ENCODE data around the gene ZNF611. TPM values are rescaled to one million over a fixed set of nuclear protein-coding genes. Genes with fewer than 3 reads are reported as not detected.

ZNF611 gene
- 5.4 and 8.4 TPM in 2 replicates for total RNA-seq

GRCh38 chr19:52734893-52735661 is at the start of gene ZNF611:
Gene ZNF611 (minus strand): TSS chr19:52735044. CDS start chr19:52715894, 19,150 bp downstream.

Other genes starting within 250 kb of the ZNF611 start
- 10.3 and 15.8 TPM in 2 replicates for gene ZNF808, start 207.4 kb downstream of the ZNF611 start, total RNA-seq
- 12.0 and 16.2 TPM in 2 replicates for gene ZNF701, start 164.8 kb downstream of the ZNF611 start, total RNA-seq
- gene ZNF83, start 96.7 kb downstream of the ZNF611 start, total RNA-seq = 27.1 and 36.1 TPM in 2 replicates
- 2.1 and 4.0 TPM in 2 replicates for gene ZNF600, start 51.7 kb upstream of the ZNF611 start, total RNA-seq
- gene ZNF28, start 86.6 kb upstream of the ZNF611 start, total RNA-seq = 17.1 and 18.0 TPM in 2 replicates
- 16.1 and 24.7 TPM in 2 replicates for gene ZNF468, start 122.6 kb upstream of the ZNF611 start, total RNA-seq
- gene ZNF320, start 162.6 kb upstream of the ZNF611 start, total RNA-seq = 4.8 and 9.5 TPM in 2 replicates
- gene ZNF888, start 188.4 kb upstream of the ZNF611 start, total RNA-seq = 4.4 and 5.7 TPM in 2 replicates
- 5.0 and 8.9 TPM in 2 replicates for gene ZNF816, start 227.8 kb upstream of the ZNF611 start, total RNA-seq

Data from dermis lymphatic vessel endothelial cell (primary cell).